SK-N-SH (cell line): ENCODE results near the gene MBD4. TPM values are rescaled to one million over a fixed set of nuclear protein-coding genes. Genes with fewer than 3 reads are reported as not detected.

Experiments used
- CTCF ChIA-PET: fragments of 300-600, 350-600 bp; formaldehyde crosslinking; extraction: SDS; loops from one replicate; lab custom pipeline; 2021; lab: Yijun Ruan, JAX
- POLR2A ChIA-PET: fragments of 350-600 bp; sonication (Branson Sonifier 250); formaldehyde crosslinking; extraction: SDS; loops from one replicate; lab custom pipeline; 2020; ENCODE audit warnings: antibody characterized with exemption, inconsistent platforms; lab: Yijun Ruan, JAX
- DNase-seq: peaks from one replicate; pipeline ENCODE4 v3.0.0; 2012
- H2AFZ ChIP-seq: fragments of 200-600 bp; sonication (generic); 2 replicates; pipeline ENCODE4 v1.8.1; 2016; ENCODE audit warnings: antibody characterized with exemption, mild to moderate bottlenecking, low read depth
- H3F3A ChIP-seq: fragments of 200-600 bp; sonication (generic); replicated peaks from 2 replicates; pipeline ENCODE3; 2016; ENCODE audit warnings: antibody characterized with exemption, mild to moderate bottlenecking; ENCODE audit not compliant: insufficient read depth
- H3K27ac ChIP-seq, 2 experiments: fragments of 200-500 bp in 1 of 2; fragments of 200-600 bp in 1 of 2; sonication (Bioruptor generic) in 1 of 2; sonication (generic), shearing (Covaris generic) in 1 of 2; 2 replicates each; pipeline versions ENCODE4 v1.5.1 to v1.6.1; 2014 to 2016; ENCODE audit warnings: low read depth in 2 of 2, inconsistent platforms in 1 of 2, low read length in 1 of 2, mild to moderate bottlenecking in 1 of 2, mixed read lengths in 1 of 2
- H3K27me3 ChIP-seq: fragments of 200-600 bp; sonication (generic), shearing (Covaris generic); 2 replicates; pipeline ENCODE4 v1.6.1; 2016; ENCODE audit warnings: mixed run types; ENCODE audit not compliant: insufficient read depth
- H3K36me3 ChIP-seq, 2 experiments: fragments of 200-500 bp in 1 of 2; fragments of 200-600 bp in 1 of 2; sonication (Bioruptor generic) in 1 of 2; sonication (generic) in 1 of 2; replicated peaks in 1 of 2; 2 replicates each; pipeline versions ENCODE3 to v1.5.1; 2014 to 2016; ENCODE audit warnings: low read length in 1 of 2, mild to moderate bottlenecking in 1 of 2; ENCODE audit not compliant: insufficient read depth in 2 of 2, control insufficient read depth in 1 of 2
- H3K4me1 ChIP-seq, 2 experiments: fragments of 200-500 bp in 1 of 2; fragments of 200-600 bp in 1 of 2; sonication (Bioruptor generic) in 1 of 2; sonication (generic), shearing (Covaris generic) in 1 of 2; 2 replicates each; pipeline versions ENCODE4 v1.5.1 to v1.6.1; 2014 to 2016; ENCODE audit warnings: low read depth in 1 of 2, low read length in 1 of 2, mixed run types in 1 of 2; ENCODE audit not compliant: insufficient read depth in 2 of 2, control insufficient read depth in 1 of 2
- H3K4me2 ChIP-seq: fragments of 200-600 bp; sonication (generic), shearing (Covaris generic); 2 replicates; pipeline ENCODE4 v1.6.1; 2017; ENCODE audit warnings: mixed run types
- H3K4me3 ChIP-seq, 2 experiments: fragments of 200-500 bp in 1 of 2; fragments of 200-600 bp in 1 of 2; sonication (Bioruptor generic) in 1 of 2; sonication (generic), shearing (Covaris generic) in 1 of 2; 2 replicates each; pipeline versions ENCODE4 v1.5.1 to v1.8.1; 2014 to 2016; ENCODE audit warnings: low read depth in 2 of 2, inconsistent platforms in 1 of 2, low read length in 1 of 2, mild to moderate bottlenecking in 1 of 2, mixed read lengths in 1 of 2, moderate library complexity in 1 of 2
- H3K79me2 ChIP-seq: fragments of 200-600 bp; sonication (generic); 2 replicates; pipeline ENCODE4 v1.8.1; 2017; ENCODE audit warnings: mild to moderate bottlenecking; ENCODE audit not compliant: insufficient read depth
- H3K9ac ChIP-seq: fragments of 200-600 bp; sonication (generic); 2 replicates; pipeline ENCODE4 v1.6.1; 2017; ENCODE audit warnings: mixed run types
- H3K9me2 ChIP-seq: fragments of 200-600 bp; sonication (generic); 2 replicates; pipeline ENCODE4 v1.6.1; 2017; ENCODE audit warnings: mixed run types
- H3K9me3 ChIP-seq: fragments of 200-600 bp; sonication (generic); 2 replicates; pipeline ENCODE4 v1.6.1; 2017; ENCODE audit warnings: mixed run types, mild to moderate bottlenecking, moderate library complexity
- H4K20me1 ChIP-seq: fragments of 200-600 bp; sonication (generic); 2 replicates; pipeline ENCODE4 v1.6.1; 2017; ENCODE audit warnings: mild to moderate bottlenecking, mixed run types; ENCODE audit not compliant: insufficient read depth
- ELF1 ChIP-seq: IDR thresholded peaks from 2 replicates; pipeline ENCODE4 v1.4.0; 2012
- GABPA ChIP-seq: IDR thresholded peaks from 2 replicates; pipeline ENCODE4 v1.4.0; 2012; ENCODE audit warnings: low read depth, mild to moderate bottlenecking
- JUND ChIP-seq: IDR thresholded peaks from 2 replicates; pipeline ENCODE4 v1.4.0; 2012
- MEF2A ChIP-seq: IDR thresholded peaks from 2 replicates; pipeline ENCODE4 v1.4.0; 2012; ENCODE audit warnings: low read depth, borderline replicate concordance
- MXI1 ChIP-seq: IDR thresholded peaks from 2 replicates; pipeline ENCODE4 v1.6.1; 2012; ENCODE audit warnings: mild to moderate bottlenecking, low read depth, low read length, improper control_type of control experiment
- RAD21 ChIP-seq: IDR thresholded peaks from 2 replicates; pipeline ENCODE4 v1.6.1; 2012; ENCODE audit warnings: mild to moderate bottlenecking, low read length
- RXRA ChIP-seq: IDR thresholded peaks from 2 replicates; pipeline ENCODE4 v1.4.0; 2012; ENCODE audit warnings: low read depth, mild to moderate bottlenecking, borderline replicate concordance
- TCF12 ChIP-seq: IDR thresholded peaks from 2 replicates; pipeline ENCODE4 v1.4.0; 2012
- TEAD4 ChIP-seq: IDR thresholded peaks from 2 replicates; pipeline ENCODE4 v1.4.0; 2012; ENCODE audit warnings: mild to moderate bottlenecking, borderline replicate concordance; ENCODE audit not compliant: insufficient read depth
- USF1 ChIP-seq: IDR thresholded peaks from 2 replicates; pipeline ENCODE4 v1.4.0; 2012; ENCODE audit warnings: low read depth, borderline replicate concordance
- ZBTB33 ChIP-seq: IDR thresholded peaks from 2 replicates; pipeline ENCODE4 v1.4.0; 2012; ENCODE audit warnings: low read depth, borderline replicate concordance
- WGBS: methylation state at CpG from one replicate; pipeline ENCODE4 v1.1.6; 2017; ENCODE audit warnings: low lambda C conversion rate; 5-methylcytosine and 5-hydroxymethylcytosine counted together
- polyA plus RNA-seq, 3 experiments: library from polyadenylated mRNA; depleted of rRNA; stranded (reverse); fragments of >200 nt; gene quantifications; 2 replicates each; pipeline ENCODE4 v1.2.3, GENCODE V29; 2012
- TF ChIP-seq, protein P1 (sequence below): IDR thresholded peaks from 2 replicates; pipeline ENCODE4 v1.6.1; 2012; ENCODE audit warnings: mild to moderate bottlenecking, low read depth, low read length, moderate library complexity

Gene MBD4
- polyA plus RNA-seq, 1 of the 3 experiments (the other 2 are of a cell fraction): 11.1 TPM

DNA sequence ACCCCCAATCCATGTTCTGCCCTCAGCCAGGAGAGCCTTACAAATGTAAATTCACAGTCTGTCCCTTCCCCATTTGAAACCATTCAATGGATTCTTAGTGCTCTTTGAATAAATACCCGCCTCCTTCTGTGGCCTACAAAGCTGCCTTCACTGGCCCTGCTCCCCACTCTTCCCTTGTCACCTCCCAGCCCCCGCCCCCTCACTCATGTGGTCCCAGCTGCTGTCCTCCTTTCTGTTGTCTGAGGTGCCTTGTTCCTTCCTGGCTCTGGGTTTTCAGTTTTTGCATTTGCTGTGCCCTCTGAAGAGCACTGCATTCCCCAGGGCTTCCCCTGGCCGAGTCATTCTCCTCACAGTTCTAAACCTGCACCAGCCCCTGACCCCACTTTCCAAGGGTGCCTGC lies 14.5 kb downstream of the MBD4 start:
- peaks cover 8% of the 10 kb centered on the region for H3F3A ChIP-seq
- 54% methylated on average over 3 of the region's 3 CpGs for WGBS
- no peaks in the 10 kb centered on the region for H3K9me3 ChIP-seq
- no peak overlapping the region for H3K27ac ChIP-seq
- H3K9ac ChIP-seq: no peak overlapping the region
- no peak for DNase-seq
- peaks cover 0 to 12% of the 10 kb centered on the region in 2 experiments; a peak in 2 of 4 replicates for H3K4me1 ChIP-seq
- no peak overlapping the region for H2AFZ ChIP-seq
- H3K27me3 ChIP-seq: no peaks in the 10 kb centered on the region
- TF ChIP-seq ZBTB33 (no peak), TCF12 (no peak), MEF2A (no peak), USF1 (no peak), JUND (no peak), TEAD4 (no peak), ELF1 (no peak), GABPA (no peak), RAD21 (no peak), MXI1 (no peak), RXRA (no peak)
- TF ChIP-seq, protein P1, sequence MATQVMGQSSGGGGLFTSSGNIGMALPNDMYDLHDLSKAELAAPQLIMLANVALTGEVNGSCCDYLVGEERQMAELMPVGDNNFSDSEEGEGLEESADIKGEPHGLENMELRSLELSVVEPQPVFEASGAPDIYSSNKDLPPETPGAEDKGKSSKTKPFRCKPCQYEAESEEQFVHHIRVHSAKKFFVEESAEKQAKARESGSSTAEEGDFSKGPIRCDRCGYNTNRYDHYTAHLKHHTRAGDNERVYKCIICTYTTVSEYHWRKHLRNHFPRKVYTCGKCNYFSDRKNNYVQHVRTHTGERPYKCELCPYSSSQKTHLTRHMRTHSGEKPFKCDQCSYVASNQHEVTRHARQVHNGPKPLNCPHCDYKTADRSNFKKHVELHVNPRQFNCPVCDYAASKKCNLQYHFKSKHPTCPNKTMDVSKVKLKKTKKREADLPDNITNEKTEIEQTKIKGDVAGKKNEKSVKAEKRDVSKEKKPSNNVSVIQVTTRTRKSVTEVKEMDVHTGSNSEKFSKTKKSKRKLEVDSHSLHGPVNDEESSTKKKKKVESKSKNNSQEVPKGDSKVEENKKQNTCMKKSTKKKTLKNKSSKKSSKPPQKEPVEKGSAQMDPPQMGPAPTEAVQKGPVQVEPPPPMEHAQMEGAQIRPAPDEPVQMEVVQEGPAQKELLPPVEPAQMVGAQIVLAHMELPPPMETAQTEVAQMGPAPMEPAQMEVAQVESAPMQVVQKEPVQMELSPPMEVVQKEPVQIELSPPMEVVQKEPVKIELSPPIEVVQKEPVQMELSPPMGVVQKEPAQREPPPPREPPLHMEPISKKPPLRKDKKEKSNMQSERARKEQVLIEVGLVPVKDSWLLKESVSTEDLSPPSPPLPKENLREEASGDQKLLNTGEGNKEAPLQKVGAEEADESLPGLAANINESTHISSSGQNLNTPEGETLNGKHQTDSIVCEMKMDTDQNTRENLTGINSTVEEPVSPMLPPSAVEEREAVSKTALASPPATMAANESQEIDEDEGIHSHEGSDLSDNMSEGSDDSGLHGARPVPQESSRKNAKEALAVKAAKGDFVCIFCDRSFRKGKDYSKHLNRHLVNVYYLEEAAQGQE: no peak
- no peak overlapping the region for H3K4me2 ChIP-seq
- H3K4me3 ChIP-seq: no peak overlapping the region
- no peaks in the 10 kb centered on the region for H4K20me1 ChIP-seq
- CTCF ChIA-PET: no interaction called here
- H3K36me3 ChIP-seq: no peaks in the 10 kb centered on the region
- H3K9me2 ChIP-seq: no peaks in the 10 kb centered on the region
- no peaks in the 10 kb centered on the region for H3K79me2 ChIP-seq
- POLR2A ChIA-PET: no interaction called here
